Measurements from ENCODE around the gene LTBP1.
"Not testable (repeated sequence)": the region's sequence is repeated elsewhere in the genome, so short reads cannot be mapped to it uniquely, and the experiment has no call there.

Gene LTBP1

GRCh38 chr2:33208400-33208799, 261.6 kb downstream of the LTBP1 start:
- DNase-seq, result no peak

- DNase-seq, result no peak
Observed at GRCh38 chr2:33209976-33210375, 263.2 kb downstream of the LTBP1 start.

- DNase-seq, result no peak
Observed at GRCh38 chr2:33210626-33211025, 263.9 kb downstream of the LTBP1 start.

GRCh38 chr2:33212151-33212550, 265.4 kb downstream of the LTBP1 start:
- DNase-seq, result no peak

GRCh38 chr2:33213244-33213643, 266.5 kb downstream of the LTBP1 start:
- no peak for DNase-seq

- no peak for DNase-seq
Observed at GRCh38 chr2:33213648-33214047, 266.9 kb downstream of the LTBP1 start.

GRCh38 chr2:33214436-33214835, 267.7 kb downstream of the LTBP1 start:
- no peak for DNase-seq

- no peak for DNase-seq
Observed at GRCh38 chr2:33214857-33215256, 268.1 kb downstream of the LTBP1 start.

GRCh38 chr2:33215299-33215698, 268.5 kb downstream of the LTBP1 start:
- DNase-seq, result no peak

GRCh38 chr2:33215983-33216382, 269.2 kb downstream of the LTBP1 start:
- DNase-seq, result no peak

- DNase-seq, result peak in 1 of 2 experiments; percentile 25
Observed at GRCh38 chr2:33216508-33217182, 269.9 kb downstream of the LTBP1 start.

- no peak for DNase-seq
Observed at GRCh38 chr2:33217406-33217805, 270.7 kb downstream of the LTBP1 start.

GRCh38 chr2:33219114-33219513, 272.4 kb downstream of the LTBP1 start:
- no peak for DNase-seq

- DNase-seq, result no peak
Observed at GRCh38 chr2:33219850-33220275, 273.1 kb downstream of the LTBP1 start.

- DNase-seq, result no peak
Observed at GRCh38 chr2:33220533-33220932, 273.8 kb downstream of the LTBP1 start.

- DNase-seq, result no peak
Observed at GRCh38 chr2:33221046-33221784, 274.5 kb downstream of the LTBP1 start.

- DNase-seq, result no peak
Observed at GRCh38 chr2:33222309-33222708, 275.6 kb downstream of the LTBP1 start.

GRCh38 chr2:33223856-33224255, 277.1 kb downstream of the LTBP1 start:
- no peak for DNase-seq

- no peak for DNase-seq
Observed at GRCh38 chr2:33225350-33225749, 278.6 kb downstream of the LTBP1 start.

GRCh38 chr2:33226546-33226945, 279.8 kb downstream of the LTBP1 start:
- no peak for DNase-seq

GRCh38 chr2:33229646-33230045, 282.9 kb downstream of the LTBP1 start:
- DNase-seq, result no peak

GRCh38 chr2:33230195-33230594, 283.4 kb downstream of the LTBP1 start:
- no peak for DNase-seq

GRCh38 chr2:33230842-33231241, 284.1 kb downstream of the LTBP1 start:
- no peak for DNase-seq

- not testable (repeated sequence) for DNase-seq
Observed at GRCh38 chr2:33235559-33235958, 288.8 kb downstream of the LTBP1 start.

Measured in NCI-H446 (cell line).